GM18907 (cell line): Measurements from ENCODE around the gene SH2B3.
"Not testable (repeated sequence)": the region's sequence is repeated elsewhere in the genome, so short reads cannot be mapped to it uniquely, and the experiment has no call there.

Experiments used
- ATAC-seq: cut with Tn5 transposase; IDR thresholded peaks from one replicate; pipeline ENCODE4 v1.9.1; 2021; ENCODE audit warnings: mild to moderate bottlenecking, moderate library complexity; ENCODE audit not compliant: unreplicated experiment

The SH2B3 gene

DNA sequence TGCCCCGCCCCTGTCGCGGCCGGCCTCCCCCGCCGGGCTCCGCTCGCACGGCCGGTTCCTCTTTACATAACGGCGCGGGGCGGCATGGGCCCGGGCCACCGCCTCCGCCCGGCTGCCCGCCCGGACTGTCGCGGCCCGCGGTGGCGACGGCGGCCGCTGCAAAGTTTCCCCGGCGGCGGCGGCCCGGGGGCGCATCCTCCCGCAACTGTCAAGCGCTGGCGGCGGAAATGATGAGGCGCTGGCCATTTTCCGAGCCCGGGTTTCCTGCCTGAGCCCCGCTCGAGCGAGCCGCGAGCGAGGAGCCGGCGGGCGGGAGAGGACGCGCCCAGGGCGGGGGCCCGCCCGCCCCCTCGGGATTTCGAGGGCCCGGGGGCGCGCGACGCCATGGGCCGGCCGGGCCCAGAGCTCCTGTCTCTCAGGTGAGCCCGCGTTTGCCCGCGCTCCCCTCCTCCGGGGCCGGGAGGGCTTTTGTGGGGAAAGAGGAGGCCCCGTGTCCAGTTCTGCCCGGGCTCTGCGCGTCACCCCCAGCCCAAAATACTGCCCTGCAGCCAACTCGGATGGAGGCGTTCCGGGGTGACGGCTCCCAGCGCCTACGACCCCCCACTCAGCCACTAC is at the start of gene SH2B3:
SH2B3 (plus strand) TSS at position 65 of the 615 bp plus-strand sequence. CDS start 12,223 bp downstream, outside the sequence.
- ATAC-seq = no peak

GRCh38 chr12:111359231-111359913 is 46.4 kb upstream of the SH2B3 start:
- ATAC-seq = no peak

GRCh38 chr12:111359914-111360276 is 45.8 kb upstream of the SH2B3 start:
- ATAC-seq = no peak

DNA sequence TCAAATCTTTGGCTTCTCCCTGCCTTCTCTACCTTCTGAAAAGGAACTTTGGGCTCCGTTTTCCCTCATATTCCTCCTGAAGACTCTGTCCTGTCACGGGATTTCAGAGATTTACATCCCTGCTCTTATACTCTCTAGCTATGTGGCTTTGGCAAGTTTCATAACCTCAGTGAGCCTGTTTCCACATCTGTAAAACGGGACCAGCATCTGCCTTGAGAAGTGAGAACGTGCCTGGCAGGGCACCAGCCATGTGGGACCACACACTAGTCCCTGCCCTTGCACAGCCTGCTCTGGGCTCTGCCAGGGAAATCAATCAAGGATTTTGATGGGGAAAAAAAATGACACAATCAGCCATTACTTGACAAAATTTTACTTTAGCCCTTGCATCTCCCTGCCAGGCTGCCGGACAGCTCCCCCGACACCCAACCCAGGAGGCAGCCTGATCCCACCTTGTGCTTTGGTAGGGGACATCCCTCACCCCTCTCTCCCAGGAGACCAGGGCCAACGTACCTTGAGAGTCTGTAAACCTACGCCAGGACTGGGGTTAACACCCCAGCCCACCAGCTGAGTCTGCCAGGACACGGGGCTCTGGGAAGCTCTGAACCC is 45.3 kb upstream of the SH2B3 start:
- ATAC-seq = no peak

- no peak for ATAC-seq
Observed at GRCh38 chr12:111361073-111361716, 44.5 kb upstream of the SH2B3 start.

- no peak for ATAC-seq
Observed at GRCh38 chr12:111361717-111362576, 43.8 kb upstream of the SH2B3 start.

DNA sequence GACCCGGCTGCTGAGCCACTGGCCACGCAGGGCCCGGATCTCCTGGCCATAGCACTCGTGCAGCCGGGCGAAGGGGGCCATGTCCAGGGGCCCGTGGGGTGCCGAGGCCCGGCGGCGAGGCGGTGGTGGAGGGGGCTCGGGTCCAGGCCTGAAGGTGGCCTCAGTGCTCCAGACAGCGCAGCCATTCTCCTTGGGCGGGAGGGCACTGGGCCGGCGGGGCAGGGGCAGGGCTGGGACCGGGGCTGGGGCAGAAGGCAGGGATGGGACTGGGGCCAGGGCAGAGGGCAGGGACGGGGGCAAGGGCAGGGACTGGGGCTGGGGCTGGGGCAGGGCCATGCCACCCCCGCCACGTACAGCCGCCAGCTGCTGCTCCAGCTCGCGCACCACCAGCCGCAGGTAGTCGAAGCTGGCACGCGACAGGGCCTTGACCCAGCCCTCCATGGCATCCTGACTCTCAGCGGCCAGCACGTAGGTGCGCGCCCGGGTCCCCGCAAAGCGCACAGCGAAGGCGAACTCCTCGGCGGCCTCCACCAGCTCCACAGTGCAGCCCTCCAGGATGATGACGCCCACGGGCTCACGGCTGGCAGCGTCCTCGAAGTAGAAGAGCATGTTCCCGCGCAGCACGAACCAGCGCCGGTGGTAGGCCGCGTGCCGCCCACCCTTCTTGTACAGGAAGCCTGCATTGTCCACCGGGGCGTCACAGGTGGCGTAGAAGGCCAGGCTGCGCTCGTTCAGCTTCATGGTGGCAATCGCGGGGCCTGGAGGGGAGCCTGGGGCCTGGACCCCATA is 42.8 kb upstream of the SH2B3 start:
- ATAC-seq = no peak

DNA sequence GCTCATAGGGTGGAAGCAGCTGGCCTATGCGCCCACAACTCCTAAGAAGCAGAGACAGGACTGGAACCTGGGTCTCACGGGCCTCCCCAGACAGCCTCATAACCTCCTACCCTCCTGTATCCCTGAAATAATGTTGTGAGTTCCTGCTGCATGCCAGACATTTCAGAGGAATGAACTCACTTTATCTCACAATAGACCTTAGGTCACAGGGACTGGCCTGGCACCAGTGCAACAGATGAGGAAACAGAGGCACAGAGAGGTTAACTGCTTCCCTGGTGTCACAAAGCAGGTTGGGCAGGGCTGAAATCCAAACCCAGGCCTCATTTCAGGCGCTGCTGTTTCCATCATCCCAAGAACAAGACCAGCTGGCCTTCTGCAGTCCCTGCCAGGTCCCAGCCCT is 42.1 kb upstream of the SH2B3 start:
- no peak for ATAC-seq

DNA sequence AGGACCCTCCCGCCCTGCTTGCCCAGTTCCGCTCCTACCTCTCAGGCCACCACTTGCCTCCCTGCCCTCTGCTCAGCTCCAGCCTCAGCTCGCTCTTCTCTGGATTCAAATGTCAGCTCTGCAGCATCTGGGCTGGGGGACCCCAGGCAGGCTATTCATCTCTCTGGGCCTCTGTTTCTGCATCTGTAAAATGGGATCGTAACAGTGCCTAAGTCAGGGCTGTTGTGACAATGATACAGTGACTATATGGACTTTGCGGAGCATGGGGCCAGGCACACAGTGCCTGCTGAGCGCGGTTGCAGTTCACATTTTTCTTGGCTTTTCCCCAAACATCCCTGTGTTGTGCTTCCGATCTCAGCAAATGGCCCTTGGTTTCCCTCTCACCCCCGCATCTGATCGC is 39.6 kb upstream of the SH2B3 start:
- no peak for ATAC-seq

DNA sequence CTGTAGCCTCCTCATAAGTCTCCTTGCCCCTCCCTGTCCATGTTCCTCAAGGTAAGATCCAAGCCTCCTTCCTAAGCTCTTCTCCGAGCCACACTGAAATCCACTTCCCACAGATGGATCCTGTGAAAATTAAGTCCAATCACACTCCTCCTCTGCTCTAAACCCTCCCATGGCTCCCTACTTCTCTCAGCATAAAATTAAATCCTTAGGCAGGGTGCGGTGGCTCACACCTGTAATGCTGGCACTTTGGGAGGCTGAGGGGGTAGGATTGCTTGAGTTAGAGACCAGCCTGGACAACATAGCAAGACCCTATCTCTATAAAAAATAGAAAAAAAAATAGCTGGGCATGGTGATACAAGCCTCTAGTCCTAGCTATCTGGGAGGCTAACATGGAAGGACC is 39.1 kb upstream of the SH2B3 start:
- no peak for ATAC-seq

GRCh38 chr12:111367661-111368221 is 38.0 kb upstream of the SH2B3 start:
- no peak for ATAC-seq

GRCh38 chr12:111368291-111368787 is 37.4 kb upstream of the SH2B3 start:
- peak; percentile 11 for ATAC-seq

DNA sequence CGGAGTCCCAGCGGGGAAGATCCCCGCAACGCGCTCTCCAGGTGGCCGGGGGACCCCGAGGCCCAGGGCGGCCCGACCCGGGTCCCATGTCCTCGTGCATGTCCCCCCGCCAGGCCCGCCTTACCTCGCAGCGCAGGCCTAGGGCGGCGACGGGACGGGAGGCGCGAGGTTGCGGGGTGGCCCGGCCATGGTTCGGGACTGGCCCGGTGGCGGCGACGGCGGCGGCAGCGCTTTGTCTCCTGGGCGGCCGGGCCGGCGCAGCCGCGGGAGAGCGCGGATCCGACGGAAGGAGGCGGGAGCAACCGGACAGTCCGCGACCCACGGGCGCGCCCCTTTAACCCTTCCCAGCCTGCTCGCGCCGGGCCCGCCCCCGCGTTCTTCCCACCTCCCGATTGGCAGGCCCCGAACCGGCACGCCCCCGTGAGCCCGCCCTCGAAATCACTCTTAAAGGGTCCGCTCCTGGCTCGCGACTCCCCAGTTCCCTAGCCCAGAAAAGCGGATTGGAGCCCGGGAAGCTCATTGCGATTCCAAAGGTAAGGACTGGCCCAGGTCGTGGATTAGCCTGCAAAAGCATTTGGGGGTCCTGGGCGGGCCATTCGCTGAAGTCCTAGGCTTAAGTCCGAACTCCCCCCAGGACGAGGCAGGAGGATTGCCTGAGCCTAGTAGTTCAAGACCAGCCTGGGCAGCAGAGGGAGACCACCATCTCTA is 36.8 kb upstream of the SH2B3 start, which contains the start of gene PHETA1:
PHETA1 (minus strand) TSS at position 308 of the 708 bp plus-strand sequence. CDS start 5,668 bp downstream, outside the sequence.
- peak; percentile 91 for ATAC-seq

DNA sequence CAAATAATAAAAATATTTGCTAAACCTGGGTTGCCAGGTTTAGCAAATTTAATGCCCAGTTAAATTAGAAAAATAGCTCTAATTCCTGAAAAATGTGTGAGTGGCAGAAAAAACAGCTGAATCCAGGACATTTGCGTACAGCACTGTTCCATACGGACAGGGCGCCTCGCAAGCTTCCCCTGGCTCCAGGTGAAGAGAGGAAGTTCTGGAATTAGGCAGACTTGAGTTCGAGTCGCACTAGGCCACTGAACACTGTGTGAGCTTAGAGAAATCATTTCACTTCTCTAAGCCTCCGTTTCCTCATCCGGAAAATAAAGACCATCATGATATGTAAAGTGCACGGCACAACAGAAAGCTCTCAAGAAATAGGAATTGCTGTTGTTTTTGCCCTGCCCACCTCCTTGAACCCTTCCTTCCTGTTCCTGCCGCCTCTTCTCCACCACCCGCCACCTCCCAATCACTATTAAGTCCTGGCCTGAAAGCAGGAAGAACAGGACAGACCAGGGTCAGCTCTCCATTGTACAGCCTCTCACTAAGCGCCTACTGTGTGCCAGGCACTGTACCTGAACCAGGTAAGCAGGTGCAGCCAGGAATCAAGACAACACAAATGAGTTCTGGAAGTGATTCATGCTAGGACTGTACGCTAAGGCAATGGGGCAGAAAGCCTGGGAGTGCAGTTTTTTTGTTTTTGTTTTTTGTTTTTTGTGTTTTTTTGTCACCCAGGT is 36.1 kb upstream of the SH2B3 start:
- no peak for ATAC-seq

GRCh38 chr12:111373231-111373630 is 32.5 kb upstream of the SH2B3 start:
- ATAC-seq = not testable (repeated sequence)

GRCh38 chr12:111377440-111377839 is 28.3 kb upstream of the SH2B3 start:
- no peak for ATAC-seq

DNA sequence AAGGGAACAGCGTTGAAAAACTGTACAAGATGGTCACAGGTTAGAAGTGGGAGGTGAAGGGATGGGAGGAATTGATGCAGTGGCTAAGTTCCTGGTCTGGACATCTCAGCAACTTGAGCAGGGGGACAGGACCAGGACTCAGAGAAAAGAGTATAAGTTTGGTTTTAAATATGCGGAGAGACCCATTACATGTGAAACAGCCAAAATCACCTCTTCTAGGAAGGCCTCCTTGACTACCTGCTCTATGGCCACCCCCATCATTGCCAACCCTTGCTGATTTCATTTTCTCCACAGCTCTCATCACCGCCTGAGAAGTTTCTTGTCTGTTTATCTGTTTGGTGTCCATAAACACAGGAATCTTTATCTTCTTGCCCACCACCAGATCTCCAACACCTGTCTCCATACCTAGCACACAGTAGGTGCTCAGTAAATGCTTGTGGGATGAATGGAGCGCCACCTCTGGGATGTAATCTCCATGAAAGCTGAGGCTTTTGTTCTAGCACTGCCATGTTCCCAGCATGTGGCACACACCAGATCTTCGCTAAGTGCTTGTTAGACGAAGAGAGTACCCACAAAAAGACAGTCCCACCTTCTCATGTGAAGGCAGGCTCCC is 25.7 kb upstream of the SH2B3 start:
- ATAC-seq = no peak

DNA sequence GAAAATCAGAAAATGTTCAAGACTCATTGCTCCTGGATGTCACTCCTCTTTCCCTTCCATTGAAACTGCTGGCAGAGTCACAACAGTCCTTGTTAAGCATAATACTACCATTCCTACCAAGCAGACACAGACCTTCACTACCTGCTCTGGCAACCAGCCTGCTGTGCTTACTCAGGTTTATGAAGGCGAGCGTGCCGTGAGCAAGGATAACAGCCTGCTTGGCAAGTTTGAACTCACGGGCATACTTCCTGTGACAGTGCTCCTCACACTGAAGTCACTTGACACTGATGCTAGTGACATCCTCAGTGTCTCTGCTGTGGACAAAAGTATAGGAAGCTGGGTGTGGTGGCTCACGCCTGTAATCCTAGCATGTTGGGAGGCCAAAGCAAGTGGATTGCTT is 21.1 kb upstream of the SH2B3 start:
- no peak for ATAC-seq
